ENCODE results near the gene ZNF385B. TPM values are rescaled to one million over a fixed set of nuclear protein-coding genes. Genes with fewer than 3 reads are reported as not detected.
A peak's percentile ranks its signal among the peaks of the same experiment; 100 is the strongest.

Gene ZNF385B
- total RNA-seq, 3 donors from 2014 or later (not counting 1 experiment from before 2014, with no cell fraction given), result 0.54 TPM; not detected in 2

DNA sequence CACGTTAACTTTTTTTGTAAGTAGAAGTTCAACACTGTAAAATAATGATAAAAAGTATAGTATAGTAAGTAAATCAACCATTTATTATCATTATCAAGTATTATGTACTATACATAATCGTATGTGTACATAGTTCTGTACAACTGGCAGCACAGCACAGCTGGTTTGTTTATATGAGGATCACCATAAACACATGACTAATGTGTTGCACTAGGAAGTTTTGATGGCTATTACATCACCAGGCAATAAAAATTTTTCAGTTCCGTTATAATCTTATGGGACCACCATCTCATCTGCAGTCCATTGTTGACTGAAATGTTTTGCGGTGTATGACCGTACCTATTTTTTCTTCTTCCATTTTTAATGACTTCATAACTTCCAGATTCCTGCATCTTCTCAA lies 39.2 kb upstream of the ZNF385B start:
- Histone ChIP-seq H3K27me3 (ENCODE audit: control insufficient read depth, insufficient read depth, low read length) (no peaks in the 10 kb centered on the region), H3K9me3 (ENCODE audit: control insufficient read depth, insufficient read depth, low read length) (no peaks in the 10 kb centered on the region), H3K4me3 (ENCODE audit: low read length) (no peak overlapping the region), H3K36me3 (ENCODE audit: control insufficient read depth, insufficient read depth, low read length) (no peaks in the 10 kb centered on the region), H3K27ac (ENCODE audit: low read length) (no peak overlapping the region), H3K4me1 (ENCODE audit: control insufficient read depth, insufficient read depth, low read length) (no peaks in the 10 kb centered on the region)
- Mint-ChIP-seq H3K4me1 (no peaks in the 10 kb centered on the region), H3K9me3 (peaks cover 0 to 5% of the 10 kb centered on the region in 2 donors), H3K27ac (no peak overlapping the region), H3K36me3 (no peaks in the 10 kb centered on the region), H3K4me3 (no peak overlapping the region), H3K27me3 (ENCODE audit: low read depth in 2 of 2) (peaks cover 0 to 3% of the 10 kb centered on the region in 2 donors)
- intact Hi-C loops (cut with micrococcal nuclease), result no loop called here
- no peak for ATAC-seq
- WGBS (ENCODE audit: insufficient coverage), result 98% methylated on average over 3 of the region's 5 CpGs
- no peak for TF ChIP-seq CTCF (IDR thresholded peaks at IDR 0.05)
- DNase-seq, result no peak

DNA sequence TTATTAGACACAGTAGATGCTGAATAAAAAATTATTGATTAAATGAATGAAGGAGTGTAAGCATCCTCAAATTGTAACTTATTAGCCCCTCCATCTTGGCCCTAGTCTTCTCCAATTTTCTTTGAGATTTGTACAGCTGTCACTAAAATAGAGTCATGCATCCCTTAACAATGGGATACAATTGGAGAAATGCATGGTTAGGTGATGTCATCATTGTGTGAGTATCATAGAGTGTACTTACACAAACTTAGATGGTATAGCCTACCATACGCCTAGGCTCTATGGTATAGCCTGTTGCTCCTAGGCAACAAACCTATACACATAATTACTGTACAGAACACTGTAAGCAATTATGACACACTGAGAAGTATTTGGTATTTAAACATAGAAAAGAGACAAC lies 38.3 kb upstream of the ZNF385B start:
- peaks cover 0 to 3% of the 10 kb centered on the region in 2 donors for H3K27me3 Mint-ChIP-seq (ENCODE audit: low read depth in 2 of 2)
- 100% methylated on average over 1 of the region's 1 CpG for WGBS (ENCODE audit: insufficient coverage)
- no peak for ATAC-seq

DNA sequence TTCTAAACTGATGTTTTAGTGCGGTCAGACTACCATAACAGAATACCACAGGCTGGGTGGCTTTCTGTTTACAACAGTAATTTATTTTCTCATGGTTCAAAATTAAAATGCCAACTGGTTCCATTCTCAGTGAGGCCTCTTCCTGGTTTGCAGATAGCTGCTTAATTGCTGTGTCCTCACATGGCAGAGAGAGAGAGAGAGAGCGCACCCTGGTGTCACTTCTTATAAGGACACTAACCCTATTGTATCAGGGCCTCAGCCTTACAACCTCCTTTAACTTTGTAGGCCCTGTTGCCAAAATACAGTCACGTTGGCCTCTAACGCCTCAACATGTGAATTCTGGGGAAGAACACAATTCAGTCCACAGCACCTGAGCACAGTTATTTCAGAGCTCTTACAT lies 37.5 kb upstream of the ZNF385B start:
- intact Hi-C loops (cut with micrococcal nuclease), result no loop called here
- ATAC-seq (no peak), DNase-seq (peak in 1 of 2 donors; percentile 2)
- Histone ChIP-seq H3K36me3 (ENCODE audit: control insufficient read depth, insufficient read depth, low read length) (no peaks in the 10 kb centered on the region), H3K27ac (ENCODE audit: low read length) (no peak overlapping the region), H3K27me3 (ENCODE audit: control insufficient read depth, insufficient read depth, low read length) (no peaks in the 10 kb centered on the region), H3K9me3 (ENCODE audit: control insufficient read depth, insufficient read depth, low read length) (no peaks in the 10 kb centered on the region), H3K4me3 (ENCODE audit: low read length) (no peak overlapping the region), H3K4me1 (ENCODE audit: control insufficient read depth, insufficient read depth, low read length) (no peaks in the 10 kb centered on the region)
- Mint-ChIP-seq H3K36me3 (no peaks in the 10 kb centered on the region), H3K27ac (no peak overlapping the region), H3K9me3 (peaks cover 0 to 5% of the 10 kb centered on the region in 2 donors), H3K4me3 (no peak overlapping the region), H3K4me1 (no peaks in the 10 kb centered on the region), H3K27me3 (ENCODE audit: low read depth in 2 of 2) (peaks cover 0 to 3% of the 10 kb centered on the region in 2 donors)
- 85% methylated on average over 4 of the region's 4 CpGs for WGBS (ENCODE audit: insufficient coverage)
- TF ChIP-seq CTCF (IDR thresholded peaks at IDR 0.05), result no peak

More for the DNA sequence above, 38.3 kb upstream of the ZNF385B start:
- H3K4me3 Mint-ChIP-seq, result no peak overlapping the region
- peaks cover 0 to 5% of the 10 kb centered on the region in 2 donors for H3K9me3 Mint-ChIP-seq
- no peaks in the 10 kb centered on the region for H3K36me3 Mint-ChIP-seq
- Histone ChIP-seq H3K9me3 (ENCODE audit: control insufficient read depth, insufficient read depth, low read length) (no peaks in the 10 kb centered on the region), H3K36me3 (ENCODE audit: control insufficient read depth, insufficient read depth, low read length) (no peaks in the 10 kb centered on the region), H3K27me3 (ENCODE audit: control insufficient read depth, insufficient read depth, low read length) (no peaks in the 10 kb centered on the region), H3K4me3 (ENCODE audit: low read length) (no peak overlapping the region), H3K27ac (ENCODE audit: low read length) (no peak overlapping the region), H3K4me1 (ENCODE audit: control insufficient read depth, insufficient read depth, low read length) (no peaks in the 10 kb centered on the region)
- no peaks in the 10 kb centered on the region for H3K4me1 Mint-ChIP-seq
- no peak for TF ChIP-seq CTCF (IDR thresholded peaks at IDR 0.05)
- no peak overlapping the region for H3K27ac Mint-ChIP-seq
- intact Hi-C loops (cut with micrococcal nuclease), result no loop called here
- no peak for DNase-seq

GRCh38 chr2:179893616-179894015 lies 32.2 kb upstream of the ZNF385B start:
- no peaks in the 10 kb centered on the region for H3K4me1 Mint-ChIP-seq
- no peak overlapping the region for H3K27ac Mint-ChIP-seq
- DNase-seq, result no peak
- no peak overlapping the region for H3K4me3 ChIP-seq (ENCODE audit: low read length)
- no peak overlapping the region for H3K27ac ChIP-seq (ENCODE audit: low read length)
- H3K4me1 ChIP-seq (ENCODE audit: control insufficient read depth, insufficient read depth, low read length), result no peaks in the 10 kb centered on the region
- peaks cover 0 to 5% of the 10 kb centered on the region in 2 donors for H3K27me3 Mint-ChIP-seq (ENCODE audit: low read depth in 2 of 2)
- H3K36me3 Mint-ChIP-seq, result no peaks in the 10 kb centered on the region
- H3K4me3 Mint-ChIP-seq, result no peak overlapping the region
- no peak for TF ChIP-seq CTCF (IDR thresholded peaks at IDR 0.05)
- H3K9me3 Mint-ChIP-seq, result peaks cover 14 to 15% of the 10 kb centered on the region in 2 donors
- intact Hi-C loops (cut with micrococcal nuclease), result no loop called here
- H3K9me3 ChIP-seq (ENCODE audit: control insufficient read depth, insufficient read depth, low read length), result no peaks in the 10 kb centered on the region
- no peaks in the 10 kb centered on the region for H3K27me3 ChIP-seq (ENCODE audit: control insufficient read depth, insufficient read depth, low read length)
- 89% methylated on average over 3 of the region's 3 CpGs for WGBS (ENCODE audit: insufficient coverage)
- ATAC-seq, result no peak
- no peaks in the 10 kb centered on the region for H3K36me3 ChIP-seq (ENCODE audit: control insufficient read depth, insufficient read depth, low read length)
